HG03571 (cell line): ENCODE measurements around the gene LYPLAL1.

Source experiments
- ATAC-seq: cut with Tn5 transposase; IDR thresholded peaks from one replicate; pipeline ENCODE4 v1.9.1; 2021; ENCODE audit not compliant: unreplicated experiment

Gene LYPLAL1

GRCh38 chr1:219173758-219174459, at the start of gene LYPLAL1:
Gene LYPLAL1, plus strand, starts transcription at chr1:219173878. Its CDS starts 13 bp downstream, at chr1:219173891.
- ATAC-seq = peak; percentile 56

GRCh38 chr1:219124163-219124562, 49.5 kb upstream of the LYPLAL1 start:
- ATAC-seq = no peak

- no peak for ATAC-seq
These were observed 48.3 kb upstream of the LYPLAL1 start for GRCh38 chr1:219125342-219125741.

- ATAC-seq = no peak
These were observed 47.3 kb upstream of the LYPLAL1 start for GRCh38 chr1:219126377-219126776.

- ATAC-seq = no peak
These were observed 44.7 kb upstream of the LYPLAL1 start for GRCh38 chr1:219128957-219129356.

- no peak for ATAC-seq
These were observed 43.2 kb upstream of the LYPLAL1 start for GRCh38 chr1:219130366-219130935.

- no peak for ATAC-seq
These were observed 40.7 kb upstream of the LYPLAL1 start for GRCh38 chr1:219132939-219133338.

GRCh38 chr1:219138747-219139146, 34.9 kb upstream of the LYPLAL1 start:
- ATAC-seq = peak; percentile 79

- ATAC-seq = no peak
These were observed 33.3 kb upstream of the LYPLAL1 start for GRCh38 chr1:219140303-219140877.

GRCh38 chr1:219143735-219144134, 29.9 kb upstream of the LYPLAL1 start:
- ATAC-seq = no peak

GRCh38 chr1:219144658-219145315, 28.9 kb upstream of the LYPLAL1 start:
- no peak for ATAC-seq

- no peak for ATAC-seq
These were observed 26.1 kb upstream of the LYPLAL1 start for GRCh38 chr1:219147571-219148019.

GRCh38 chr1:219149009-219149577, 24.6 kb upstream of the LYPLAL1 start:
- ATAC-seq = no peak

- ATAC-seq = no peak
These were observed 23.7 kb upstream of the LYPLAL1 start for GRCh38 chr1:219149953-219150352.

GRCh38 chr1:219150913-219151312, 22.8 kb upstream of the LYPLAL1 start:
- no peak for ATAC-seq

- no peak for ATAC-seq
These were observed 22.2 kb upstream of the LYPLAL1 start for GRCh38 chr1:219151467-219151866.

- ATAC-seq = no peak
These were observed 20.9 kb upstream of the LYPLAL1 start for GRCh38 chr1:219152751-219153150.

GRCh38 chr1:219153723-219154122, 20.0 kb upstream of the LYPLAL1 start:
- no peak for ATAC-seq

- no peak for ATAC-seq
These were observed 18.5 kb upstream of the LYPLAL1 start for GRCh38 chr1:219155135-219155534.

- no peak for ATAC-seq
These were observed 13.6 kb upstream of the LYPLAL1 start for GRCh38 chr1:219159946-219160645.

- ATAC-seq = no peak
These were observed 12.7 kb upstream of the LYPLAL1 start for GRCh38 chr1:219160967-219161366.
